RKO (cell line): Measurements from ENCODE around the gene CLIC3.

ENCODE experiments used
- DNase-seq: peaks from one replicate; pipeline ENCODE4 v3.0.0-alpha.2; 2016; ENCODE audit warnings: low spot score

Gene CLIC3

GRCh38 chr9:137030538-137031527, 34.5 kb upstream of the CLIC3 start:
- no peak for DNase-seq

DNA sequence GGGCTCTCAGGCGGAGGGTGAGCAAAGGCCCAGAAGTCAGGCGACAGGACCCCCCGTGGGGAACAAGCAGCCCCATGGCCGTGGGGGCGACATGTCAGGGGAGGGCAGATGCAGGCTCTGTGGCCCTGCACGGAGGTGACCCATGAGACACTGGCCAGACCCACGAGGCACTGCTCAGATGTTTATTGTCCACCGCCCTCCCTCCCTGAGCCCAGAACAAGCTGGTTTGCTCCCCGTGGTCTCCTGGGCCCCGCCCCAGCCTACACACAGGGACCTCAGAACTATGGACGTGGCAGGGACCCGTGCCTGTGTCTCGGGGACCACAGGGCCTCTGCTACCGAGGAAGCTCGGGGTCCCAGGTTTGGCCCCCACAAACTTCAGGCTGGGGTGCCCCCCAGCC, 33.6 kb upstream of the CLIC3 start:
- DNase-seq: no peak

DNA sequence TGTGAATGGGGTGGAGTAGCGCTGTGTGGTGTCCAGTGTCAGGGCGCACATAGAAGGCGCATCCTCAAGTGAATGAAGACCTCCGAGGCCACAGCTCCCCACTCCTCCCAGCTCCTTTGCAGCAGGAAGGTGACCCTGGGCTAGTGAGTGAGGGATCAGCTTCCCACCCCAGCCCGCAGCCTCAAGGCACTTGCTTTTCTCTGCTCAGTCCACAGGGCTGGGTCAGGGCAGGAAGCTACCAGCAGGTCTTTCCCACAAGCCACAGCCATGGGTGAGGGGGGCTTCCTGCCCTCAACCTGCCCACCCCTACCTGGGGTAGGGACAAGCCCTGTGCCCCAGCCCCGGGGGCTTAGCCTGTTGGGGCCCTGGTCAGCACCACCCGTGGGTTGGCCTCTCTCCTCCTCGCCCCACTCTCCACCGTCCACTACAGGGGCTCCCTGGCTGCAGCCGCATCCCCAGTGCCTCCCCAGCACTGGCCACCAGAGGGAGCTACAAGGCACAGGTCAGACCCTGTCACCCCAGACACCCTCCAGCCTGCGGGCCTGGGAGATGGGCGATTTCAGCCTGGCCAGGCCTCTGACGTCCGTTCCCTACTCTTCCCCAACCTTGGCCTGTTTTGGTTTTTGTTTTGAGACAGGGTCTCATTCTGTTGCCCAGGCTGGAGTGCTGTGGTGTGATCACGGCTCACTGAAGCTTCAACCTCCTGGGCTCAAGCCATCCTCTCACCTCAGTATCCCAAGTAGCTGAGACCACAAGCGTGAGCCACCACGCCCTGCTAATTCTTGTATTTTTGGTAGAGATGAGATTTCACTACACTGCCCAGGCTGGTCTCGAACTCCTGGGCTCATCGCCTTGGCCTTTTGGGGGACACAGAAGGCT, 32.9 kb upstream of the CLIC3 start:
- DNase-seq: peak; percentile 87

DNA sequence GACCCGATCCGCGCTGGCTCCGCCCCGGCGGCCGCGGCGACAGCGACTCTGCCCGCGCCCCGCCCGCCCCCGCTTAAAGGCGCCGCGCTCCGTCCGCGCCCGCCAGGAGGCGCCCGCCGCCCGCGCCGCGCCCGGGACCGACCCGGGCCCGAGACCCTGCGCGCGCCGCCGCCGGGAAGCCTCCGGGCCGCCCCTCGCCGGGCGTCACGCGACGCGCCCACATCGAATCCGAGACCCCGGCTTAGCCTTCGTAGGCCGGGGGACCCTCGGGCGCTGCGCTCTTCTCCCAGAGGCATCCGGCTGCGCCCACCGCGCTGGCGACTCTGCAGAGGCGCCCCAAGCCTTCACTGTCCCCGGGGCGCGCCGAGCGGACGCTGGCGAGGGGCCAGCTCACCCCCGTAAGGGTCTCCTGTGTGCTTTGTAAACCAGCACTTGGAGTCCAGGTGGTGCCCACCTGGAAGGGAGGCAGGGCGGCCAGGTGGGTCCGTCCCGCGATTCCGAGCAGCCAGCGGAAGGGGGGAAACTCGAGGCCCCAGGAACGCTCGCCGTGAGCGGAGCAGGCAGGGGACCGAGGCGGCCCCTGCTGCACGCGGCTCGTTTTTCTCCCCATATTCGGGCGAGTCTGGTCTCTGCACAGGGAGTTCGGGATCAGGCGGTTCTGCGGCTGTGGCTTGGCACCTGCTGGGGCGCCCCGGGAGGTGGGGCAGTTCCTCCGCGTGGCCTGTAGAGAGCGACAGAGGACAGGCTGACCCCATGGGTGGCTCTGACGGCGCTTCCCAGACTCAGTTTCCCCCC, 32.1 kb upstream of the CLIC3 start:
- DNase-seq: peak; percentile 86

GRCh38 chr9:137027369-137028262, 31.2 kb upstream of the CLIC3 start, which contains the start of gene ABCA2:
ABCA2 (minus strand) TSS chr9:137028237; CDS start chr9:137028140, 97 bp downstream.
- peak; percentile 72 for DNase-seq

- no peak for DNase-seq
Measured at GRCh38 chr9:137026828-137027227, 30.5 kb upstream of the CLIC3 start.

GRCh38 chr9:137026384-137026783, 30.0 kb upstream of the CLIC3 start:
- no peak for DNase-seq

- DNase-seq: no peak
Measured at GRCh38 chr9:137025517-137025966, 29.2 kb upstream of the CLIC3 start.

DNA sequence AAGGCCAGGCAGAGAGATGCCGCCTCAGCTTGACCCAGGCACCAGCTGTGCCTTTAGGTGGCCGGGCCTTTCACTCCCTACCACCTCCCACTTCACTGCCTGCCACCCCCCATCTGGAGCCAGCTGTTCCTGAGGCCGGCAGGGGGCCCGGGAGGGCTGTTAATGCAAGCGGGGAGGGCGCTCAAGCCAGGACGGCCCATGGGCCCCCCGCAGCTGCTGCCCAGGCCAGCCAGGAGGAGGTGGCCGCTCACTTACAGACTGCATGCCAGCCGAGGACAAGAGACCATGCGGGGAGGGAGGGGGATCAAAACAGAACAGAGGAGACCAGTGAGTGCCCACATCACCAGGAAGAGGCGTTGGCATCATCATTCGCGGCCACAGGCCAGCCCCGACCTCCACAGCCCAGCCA, 27.2 kb upstream of the CLIC3 start:
- no peak for DNase-seq

- peak; percentile 60 for DNase-seq
Measured at GRCh38 chr9:137023157-137023556, 26.8 kb upstream of the CLIC3 start.

DNA sequence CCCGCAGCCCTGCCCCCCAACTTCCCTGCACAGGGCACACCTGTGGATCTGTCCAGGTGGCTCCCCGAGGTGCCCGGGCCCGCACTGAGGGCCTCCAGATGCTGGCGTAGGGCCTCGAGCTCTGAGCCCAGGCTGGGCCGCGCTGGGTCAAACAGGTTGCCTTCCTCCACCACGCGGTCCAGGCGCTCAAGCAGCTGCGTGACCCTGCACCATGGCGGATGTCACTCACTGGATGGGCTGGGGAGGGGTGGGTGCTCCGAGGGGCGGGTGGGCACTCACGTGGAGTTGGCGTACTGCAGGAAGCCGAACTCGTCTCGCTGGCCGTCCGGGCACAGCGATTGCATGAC, 26.3 kb upstream of the CLIC3 start:
- no peak for DNase-seq

DNA sequence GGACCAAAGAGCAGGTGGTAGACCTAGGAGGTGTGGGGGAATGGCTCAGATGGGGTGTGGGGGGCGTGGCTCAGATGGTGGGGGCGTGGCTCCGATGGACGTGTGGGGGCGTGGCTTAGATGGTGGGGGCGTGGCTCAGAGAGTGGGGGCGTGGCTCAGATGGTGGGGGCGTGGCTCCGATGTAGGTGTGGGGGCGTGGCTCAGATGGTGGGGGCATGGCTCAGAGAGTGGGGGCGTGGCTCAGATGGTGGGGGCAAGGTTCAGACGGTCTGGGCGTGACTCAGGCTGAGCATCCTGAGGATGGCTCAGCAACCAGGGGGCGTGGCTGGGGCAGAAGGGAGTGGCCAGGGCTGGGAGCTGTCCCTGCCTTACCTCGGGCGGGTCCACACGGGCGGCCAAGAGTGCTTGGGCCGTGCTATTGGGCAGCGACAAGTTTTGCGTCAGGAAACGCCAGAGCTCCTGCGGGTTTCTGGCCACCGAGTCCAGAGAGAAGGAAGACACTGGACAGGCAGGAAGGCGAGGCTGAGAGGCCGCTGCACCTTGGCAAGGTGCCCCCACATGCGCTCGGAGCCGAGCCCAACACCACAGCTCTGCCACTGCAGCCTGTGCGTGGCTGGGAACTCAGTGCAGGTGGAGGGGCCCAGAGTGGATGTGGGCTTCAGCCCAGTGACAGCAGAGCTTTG, 25.8 kb upstream of the CLIC3 start:
- peak; percentile 99 for DNase-seq

DNA sequence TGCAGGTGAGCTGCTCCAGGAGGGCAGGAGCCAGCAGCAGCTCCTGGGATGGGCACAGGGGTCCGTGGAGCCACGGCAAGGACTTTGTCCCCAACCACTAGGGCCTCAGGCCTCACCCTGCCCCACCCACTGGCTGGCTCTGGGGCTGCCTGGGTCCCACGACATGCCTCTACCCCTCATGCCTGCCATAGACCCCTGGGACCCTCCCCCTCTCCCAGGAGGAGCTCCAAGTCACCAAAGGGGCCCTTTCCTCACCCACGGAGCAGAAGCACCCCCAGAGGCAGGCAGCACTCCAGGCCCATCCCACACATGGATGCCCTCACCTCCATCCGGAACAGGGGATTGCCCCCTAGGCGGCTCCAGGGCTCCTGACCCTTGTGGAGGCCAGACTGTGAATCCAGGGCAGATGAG, 25.2 kb upstream of the CLIC3 start:
- no peak for DNase-seq

DNA sequence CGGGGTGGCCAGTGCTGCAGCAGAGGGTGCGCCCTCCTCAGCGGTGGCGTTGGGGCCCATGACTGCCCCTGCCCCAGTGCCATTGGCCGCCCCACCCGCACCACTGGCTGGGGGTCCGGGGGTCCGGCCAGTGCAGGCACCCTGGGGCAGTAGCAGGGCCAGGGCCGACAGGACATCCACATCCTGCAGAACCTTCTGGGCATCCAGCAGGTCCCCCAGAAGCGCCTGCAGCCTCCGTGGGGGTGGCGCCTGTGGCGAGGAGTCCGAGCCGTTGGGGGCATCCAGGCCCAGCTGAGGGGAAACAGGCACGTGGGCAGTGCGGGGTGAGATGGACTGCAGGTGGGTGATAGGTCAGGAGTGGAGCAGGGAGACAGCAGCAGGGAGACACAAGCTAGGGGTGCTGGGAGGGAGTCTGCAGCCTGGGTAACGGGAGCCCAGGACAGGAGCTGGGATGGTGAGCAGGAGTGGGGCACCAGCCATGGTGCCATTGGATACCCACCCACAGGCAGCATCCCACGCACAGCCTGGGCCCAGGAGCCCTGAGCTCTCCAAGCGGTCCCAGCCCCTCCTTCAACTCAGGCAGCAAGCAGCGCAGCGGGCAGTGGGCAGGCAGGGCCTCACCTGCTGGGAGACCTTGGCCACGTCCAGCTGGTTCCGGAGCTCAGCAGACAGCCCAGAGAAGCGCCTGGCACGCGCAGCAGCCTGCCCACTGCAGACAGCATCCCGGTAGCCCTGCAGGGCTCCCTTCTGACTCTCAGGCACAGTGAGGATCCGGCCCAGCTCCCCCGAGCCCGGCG, 24.6 kb upstream of the CLIC3 start:
- no peak for DNase-seq

DNA sequence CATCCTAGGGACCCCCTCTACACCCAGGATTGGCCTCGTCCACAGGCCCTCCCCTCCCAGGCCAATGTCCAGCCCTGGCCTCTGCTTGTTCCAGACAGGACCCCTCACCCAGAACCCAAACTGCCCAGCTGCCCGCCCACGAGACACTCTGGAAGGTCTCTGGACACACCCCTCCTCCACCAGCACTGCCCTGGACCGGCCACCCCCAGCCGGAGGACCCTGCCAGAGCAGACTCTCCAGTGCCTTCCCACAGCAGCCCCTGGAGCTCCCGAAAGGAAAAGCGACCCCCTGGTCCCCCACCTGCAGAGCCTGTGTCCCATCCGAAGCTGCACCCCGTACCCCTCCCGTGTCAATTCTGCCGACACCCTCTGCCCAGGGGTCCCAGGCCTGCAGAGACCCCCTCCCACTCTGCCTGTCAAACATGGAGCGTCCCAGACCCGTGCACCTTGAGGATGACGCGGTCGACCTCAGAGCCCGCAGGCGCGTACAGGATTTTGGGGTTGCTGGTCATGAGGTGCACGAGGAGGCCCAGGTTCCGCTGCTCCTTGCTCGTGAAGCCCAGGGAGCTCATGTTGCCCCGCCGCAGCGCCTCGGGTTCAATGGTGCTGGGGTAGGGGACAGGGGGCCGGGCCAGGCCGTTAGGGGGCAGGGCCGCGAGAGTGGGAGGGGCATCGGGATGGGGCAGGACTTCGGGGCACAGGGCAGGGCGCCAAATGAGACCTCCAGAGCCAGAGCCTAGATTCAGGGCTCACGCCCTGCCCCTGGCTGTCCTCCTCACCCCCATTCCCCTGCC, 23.7 kb upstream of the CLIC3 start:
- DNase-seq: no peak

GRCh38 chr9:137018761-137019559, 22.6 kb upstream of the CLIC3 start:
- DNase-seq: no peak

- DNase-seq: no peak
Measured at GRCh38 chr9:137017791-137018497, 21.6 kb upstream of the CLIC3 start.
